Thyroid gland (tissue), 4 donors: ENCODE measurements around the gene RNF2.
"Not testable (repeated sequence)": the region's sequence is repeated elsewhere in the genome, so short reads cannot be mapped to it uniquely, and the experiment has no call there.

ENCODE experiments used
- POLR2A ChIP-seq, 2 donors: fragments of 450-650 bp; IDR thresholded peaks; one replicate each; pipeline ENCODE4 v1.6.1; 2017; ENCODE audit warnings: antibody characterized with exemption in 2 of 2, mild to moderate bottlenecking in 2 of 2, moderate library complexity in 1 of 2
- TF ChIP-seq, protein P1 (sequence below), 6 experiments: fragments of 200-600 bp in 3 of 6; fragments of 450-650 bp in 3 of 6; sonication (generic) in 3 of 6; IDR thresholded peaks; one replicate each; pipeline ENCODE4 v1.5.1; 2016 to 2019; ENCODE audit warnings: antibody characterized with exemption in 6 of 6, mild to moderate bottlenecking in 2 of 6, inconsistent platforms in 1 of 6, moderate library complexity in 1 of 6

DNA sequence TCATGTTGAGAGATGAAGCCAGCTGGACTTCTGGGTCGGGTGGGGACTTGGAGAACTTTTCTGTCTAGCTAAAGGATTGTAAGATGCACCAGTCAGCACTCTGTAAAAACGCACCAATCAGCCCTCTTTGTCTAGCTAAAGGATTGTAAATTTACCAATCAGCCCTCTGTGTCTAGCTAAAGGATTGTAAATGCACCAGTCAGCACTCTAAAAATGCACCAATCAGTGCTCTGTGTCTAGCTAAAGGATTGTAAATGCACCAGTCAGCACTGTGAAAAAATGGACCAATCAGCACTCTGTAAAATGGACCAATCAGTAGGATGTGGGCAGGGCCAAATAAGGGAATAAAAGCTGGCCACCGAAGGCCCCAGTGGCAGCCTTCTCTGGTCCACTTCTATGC lies 19.6 kb downstream of the RNF2 start:
- not testable (repeated sequence) for TF ChIP-seq POLR2A (IDR thresholded peaks at IDR 0.05)
- TF ChIP-seq, protein P1, sequence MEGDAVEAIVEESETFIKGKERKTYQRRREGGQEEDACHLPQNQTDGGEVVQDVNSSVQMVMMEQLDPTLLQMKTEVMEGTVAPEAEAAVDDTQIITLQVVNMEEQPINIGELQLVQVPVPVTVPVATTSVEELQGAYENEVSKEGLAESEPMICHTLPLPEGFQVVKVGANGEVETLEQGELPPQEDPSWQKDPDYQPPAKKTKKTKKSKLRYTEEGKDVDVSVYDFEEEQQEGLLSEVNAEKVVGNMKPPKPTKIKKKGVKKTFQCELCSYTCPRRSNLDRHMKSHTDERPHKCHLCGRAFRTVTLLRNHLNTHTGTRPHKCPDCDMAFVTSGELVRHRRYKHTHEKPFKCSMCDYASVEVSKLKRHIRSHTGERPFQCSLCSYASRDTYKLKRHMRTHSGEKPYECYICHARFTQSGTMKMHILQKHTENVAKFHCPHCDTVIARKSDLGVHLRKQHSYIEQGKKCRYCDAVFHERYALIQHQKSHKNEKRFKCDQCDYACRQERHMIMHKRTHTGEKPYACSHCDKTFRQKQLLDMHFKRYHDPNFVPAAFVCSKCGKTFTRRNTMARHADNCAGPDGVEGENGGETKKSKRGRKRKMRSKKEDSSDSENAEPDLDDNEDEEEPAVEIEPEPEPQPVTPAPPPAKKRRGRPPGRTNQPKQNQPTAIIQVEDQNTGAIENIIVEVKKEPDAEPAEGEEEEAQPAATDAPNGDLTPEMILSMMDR (IDR thresholded peaks at IDR 0.05), result not testable (repeated sequence)
